Neural cell (in vitro differentiated cells): ENCODE measurements around the gene NUDT1. TPM values are rescaled to one million over a fixed set of nuclear protein-coding genes. Genes with fewer than 3 reads are reported as not detected.

Experiments used
- H2AFZ ChIP-seq: fragments of 200-600, 300-800 bp; sonication (generic), shearing (Covaris generic); 2 replicates; pipeline ENCODE4 v1.6.0; 2014; ENCODE audit warnings: low read depth, mild to moderate bottlenecking, antibody characterized with exemption, low read length, moderate library complexity
- H3F3A ChIP-seq: fragments of 200-600 bp; shearing (Covaris generic); 2 replicates; pipeline ENCODE4 v1.6.1; 2016; ENCODE audit warnings: mild to moderate bottlenecking, moderate library complexity, mixed read lengths, antibody characterized with exemption, low read length; ENCODE audit not compliant: insufficient read depth, poor library complexity, severe bottlenecking
- H3K27ac ChIP-seq: fragments of 200-600, 300-800 bp; sonication (generic), shearing (Covaris generic); 2 replicates; pipeline ENCODE4 v1.5.1; 2014; ENCODE audit warnings: mild to moderate bottlenecking, low read length, moderate library complexity
- H3K27me3 ChIP-seq: fragments of 300-800, 200-600 bp; sonication (generic), shearing (Covaris generic); 2 replicates; pipeline ENCODE4 v1.6.0; 2014; ENCODE audit warnings: mild to moderate bottlenecking, low read depth, low read length, moderate library complexity; ENCODE audit not compliant: insufficient read depth
- H3K36me3 ChIP-seq: fragments of 300-800, 200-600 bp; sonication (generic), shearing (Covaris generic); 2 replicates; pipeline ENCODE4 v1.5.1; 2014; ENCODE audit warnings: mild to moderate bottlenecking, antibody characterized with exemption, low read length, moderate library complexity; ENCODE audit not compliant: insufficient read depth
- H3K4me2 ChIP-seq: fragments of 300-800, 200-600 bp; sonication (generic), shearing (Covaris generic); 2 replicates; pipeline ENCODE4 v1.6.0; 2014; ENCODE audit warnings: mild to moderate bottlenecking, low read length
- H3K4me3 ChIP-seq: fragments of 300-800, 200-600 bp; sonication (generic), shearing (Covaris generic); 2 replicates; pipeline ENCODE4 v1.5.1; 2014; ENCODE audit warnings: mild to moderate bottlenecking, low read length, moderate library complexity
- H3K79me2 ChIP-seq: fragments of 200-600 bp; shearing (Covaris generic); replicated peaks from 2 replicates; pipeline ENCODE4 v1.6.0; 2014; ENCODE audit warnings: mild to moderate bottlenecking, low read length, moderate library complexity; ENCODE audit not compliant: insufficient read depth
- H3K9ac ChIP-seq: fragments of 300-800, 200-600 bp; sonication (generic), shearing (Covaris generic); 2 replicates; pipeline ENCODE4 v1.6.1; 2016; ENCODE audit warnings: mild to moderate bottlenecking, low read length, mixed read lengths
- H3K9me2 ChIP-seq: fragments of 200-600 bp; shearing (Covaris generic); 2 replicates; pipeline ENCODE4 v1.6.1; 2016; ENCODE audit warnings: mild to moderate bottlenecking, low read length, mixed read lengths; ENCODE audit not compliant: insufficient read depth
- H3K9me3 ChIP-seq: fragments of 200-600, 300-800 bp; sonication (generic), shearing (Covaris generic); 2 replicates; pipeline ENCODE4 v1.6.1; 2016; ENCODE audit warnings: mild to moderate bottlenecking, mixed run types, low read length, moderate library complexity, mixed read lengths
- H4K20me1 ChIP-seq: fragments of 200-600 bp; shearing (Covaris generic); 2 replicates; pipeline ENCODE4 v1.6.1; 2016; ENCODE audit warnings: mild to moderate bottlenecking, mixed run types; ENCODE audit not compliant: insufficient read depth
- CTCF ChIP-seq: fragments of 450-650 bp; IDR thresholded peaks from 2 replicates; pipeline ENCODE4 v1.5.1; 2014; ENCODE audit warnings: antibody characterized with exemption, mild to moderate bottlenecking, moderate library complexity; ENCODE audit not compliant: poor library complexity, severe bottlenecking
- EP300 ChIP-seq: fragments of 450-650 bp; conservative IDR thresholded peaks from 2 replicates; pipeline ENCODE4 v1.6.1; 2014; ENCODE audit warnings: antibody characterized with exemption, mild to moderate bottlenecking, moderate library complexity; ENCODE audit not compliant: poor library complexity, severe bottlenecking
- EZH2 ChIP-seq: fragments of 200-600, 300-800 bp; shearing (Covaris generic), sonication (generic); IDR thresholded peaks from 2 replicates; pipeline ENCODE4 v1.6.1; 2014; ENCODE audit warnings: antibody characterized with exemption, low read length, borderline replicate concordance, mild to moderate bottlenecking; ENCODE audit not compliant: insufficient read depth, poor library complexity, severe bottlenecking
- MXI1 ChIP-seq: fragments of 450-650 bp; conservative IDR thresholded peaks from 2 replicates; pipeline ENCODE4 v1.6.1; 2014; ENCODE audit warnings: antibody characterized with exemption, mild to moderate bottlenecking; ENCODE audit not compliant: poor library complexity, severe bottlenecking
- POLR2AphosphoS5 ChIP-seq: IDR thresholded peaks from 2 replicates; pipeline ENCODE4 v1.6.1; 2012
- RAD21 ChIP-seq: fragments of 450-650 bp; conservative IDR thresholded peaks from 2 replicates; pipeline ENCODE4 v1.6.1; 2014; ENCODE audit warnings: antibody characterized with exemption, mild to moderate bottlenecking, moderate library complexity
- REST ChIP-seq: IDR thresholded peaks from 2 replicates; pipeline ENCODE4 v1.6.1; 2012; ENCODE audit warnings: borderline replicate concordance
- SMC3 ChIP-seq: fragments of 450-650 bp; conservative IDR thresholded peaks from 2 replicates; pipeline ENCODE4 v1.6.1; 2014; ENCODE audit warnings: antibody characterized with exemption, mild to moderate bottlenecking, moderate library complexity; ENCODE audit not compliant: poor library complexity
- TAF1 ChIP-seq: IDR thresholded peaks from 2 replicates; pipeline ENCODE4 v1.6.1; 2012; ENCODE audit warnings: low read depth
- polyA plus RNA-seq: library from polyadenylated mRNA; depleted of rRNA; stranded (reverse); fragments of >200 nt; gene quantifications from 2 replicates; pipeline ENCODE4 v1.2.3, GENCODE V29; 2014

The NUDT1 gene
- polyA plus RNA-seq, 1 donor from 2014 or later, result 67.8 TPM

- TF ChIP-seq POLR2AphosphoS5 (no peak), SMC3 (no peak), EP300 (no peak), MXI1 (no peak), CTCF (no peak), TAF1 (no peak), REST (no peak), RAD21 (no peak), EZH2 (no peak)
- Histone ChIP-seq H3K9me3 (no peaks in the 10 kb centered on the region), H3K9me2 (no peaks in the 10 kb centered on the region), H3K9ac (no peak overlapping the region), H3K4me2 (no peak overlapping the region), H3K27ac (no peak overlapping the region), H4K20me1 (no peaks in the 10 kb centered on the region), H3F3A (no peaks in the 10 kb centered on the region), H3K36me3 (no peaks in the 10 kb centered on the region), H3K79me2 (peaks cover 17% of the 10 kb centered on the region), H2AFZ (no peak overlapping the region), H3K4me3 (no peak overlapping the region), H3K27me3 (no peaks in the 10 kb centered on the region)
Observed at GRCh38 chr7:2233926-2234325, 8.1 kb upstream of the NUDT1 start.

DNA sequence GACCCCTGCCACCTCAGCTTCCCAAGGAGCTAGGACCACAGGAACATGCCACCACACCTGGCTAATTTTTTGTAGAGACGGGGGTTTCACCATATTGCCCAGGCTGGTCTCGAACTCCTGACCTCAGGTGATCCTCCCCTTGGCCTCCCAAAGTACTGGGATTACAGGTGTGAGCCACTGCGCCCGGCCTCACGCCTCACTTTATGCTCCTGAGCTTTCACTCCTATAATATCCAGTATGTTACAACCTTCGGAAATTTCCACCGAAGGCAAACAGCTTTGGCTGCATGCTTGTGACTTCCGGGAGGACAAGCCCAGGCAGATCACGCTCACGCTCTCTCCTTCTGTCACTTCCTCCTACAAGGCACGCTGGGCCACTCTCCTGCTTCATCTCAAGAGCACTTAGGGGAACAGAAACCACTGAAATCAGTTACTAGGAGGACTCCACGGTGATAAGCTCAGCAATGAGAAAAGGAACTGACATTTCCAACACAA, 4.9 kb upstream of the NUDT1 start:
- H3K36me3 ChIP-seq, result no peaks in the 10 kb centered on the region
- H3K27ac ChIP-seq, result no peak overlapping the region

More for the DNA sequence above, 4.9 kb upstream of the NUDT1 start:
- no peaks in the 10 kb centered on the region for H4K20me1 ChIP-seq
- TF ChIP-seq CTCF (no peak), POLR2AphosphoS5 (no peak), EP300 (no peak), EZH2 (no peak), SMC3 (no peak), TAF1 (no peak), MXI1 (no peak), RAD21 (no peak), REST (no peak)
- no peak overlapping the region for H2AFZ ChIP-seq
- H3K9me3 ChIP-seq, result no peaks in the 10 kb centered on the region
- no peak overlapping the region for H3K9ac ChIP-seq
- H3K4me3 ChIP-seq, result no peak overlapping the region
- H3K4me2 ChIP-seq, result no peak overlapping the region
- H3K9me2 ChIP-seq, result no peaks in the 10 kb centered on the region
- H3F3A ChIP-seq, result no peaks in the 10 kb centered on the region
- H3K27me3 ChIP-seq, result no peaks in the 10 kb centered on the region
- peaks cover 19% of the 10 kb centered on the region for H3K79me2 ChIP-seq
